Posterior cingulate gyrus (tissue), 11 donors: ENCODE results near the gene PDZRN3.

ENCODE experiments used
- DNase-seq, 10 donors: peaks; one replicate each; pipeline versions ENCODE4 v3.0.0 to v3.0.0-alpha.2; 2020 to 2021; ENCODE audit warnings: mixed read lengths in 3 of 10
- intact Hi-C: fragments of 100-400 bp; cut with DNase I; formaldehyde crosslinking; loops from one replicate; pipeline ENCODE4 v1.15.1; 2023

PDZRN3 gene

GRCh38 chr3:73561494-73561893 lies 63.2 kb downstream of the PDZRN3 start:
- peak in 8 of 10 donors; percentile 22 to 93 (median 70) for DNase-seq
- intact Hi-C loops = no loop called here

- no peak for DNase-seq
- intact Hi-C loops = no loop called here
Measured at GRCh38 chr3:73559749-73560148, 65.0 kb downstream of the PDZRN3 start.

GRCh38 chr3:73558727-73559075 lies 66.0 kb downstream of the PDZRN3 start:
- intact Hi-C loops = no loop called here
- DNase-seq = peak in 1 of 10 donors; percentile 11

- intact Hi-C loops = no loop called here
- no peak for DNase-seq
Measured at GRCh38 chr3:73557986-73558726, 66.6 kb downstream of the PDZRN3 start.

DNA sequence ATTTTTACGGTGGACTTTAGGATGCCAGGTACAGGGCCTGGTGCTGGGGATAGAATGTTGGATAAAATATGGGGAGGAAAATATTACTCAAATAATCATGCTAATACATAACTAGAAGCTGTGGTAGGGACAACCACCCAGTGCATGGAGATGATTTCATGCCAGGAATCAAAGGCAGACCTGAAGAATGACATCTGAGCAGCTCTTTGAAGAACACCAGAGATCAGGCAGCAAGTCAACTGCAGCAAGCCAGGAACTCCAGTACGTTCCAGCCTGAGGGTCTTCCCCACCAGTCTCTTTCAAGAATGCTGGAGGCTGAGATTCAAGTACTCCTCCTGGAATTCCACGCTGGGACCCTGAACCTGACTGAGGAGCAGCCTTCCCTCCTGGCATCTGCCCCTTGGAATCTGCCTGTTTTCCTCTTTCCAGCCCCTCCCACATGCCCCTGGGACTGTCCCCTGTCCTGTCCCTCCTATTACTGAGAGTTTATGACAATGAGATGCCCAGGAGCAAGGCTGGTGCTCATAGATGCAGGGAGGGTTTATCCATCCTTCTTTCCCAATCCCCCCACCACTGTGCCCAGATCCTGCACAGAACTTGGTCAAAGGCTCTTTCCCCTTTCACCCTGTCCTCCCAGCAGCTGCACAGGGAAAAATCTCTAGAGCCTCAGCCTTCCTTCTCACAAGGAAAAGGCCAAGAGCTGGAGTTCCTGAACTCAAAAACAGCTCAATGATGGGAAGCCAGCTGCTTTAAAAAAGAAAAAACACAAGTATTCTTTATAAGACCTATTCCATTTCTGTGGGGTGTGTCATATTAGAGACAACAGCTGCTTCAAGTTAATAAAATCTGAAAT lies 68.0 kb downstream of the PDZRN3 start:
- DNase-seq = no peak
- intact Hi-C loops = no loop called here

DNA sequence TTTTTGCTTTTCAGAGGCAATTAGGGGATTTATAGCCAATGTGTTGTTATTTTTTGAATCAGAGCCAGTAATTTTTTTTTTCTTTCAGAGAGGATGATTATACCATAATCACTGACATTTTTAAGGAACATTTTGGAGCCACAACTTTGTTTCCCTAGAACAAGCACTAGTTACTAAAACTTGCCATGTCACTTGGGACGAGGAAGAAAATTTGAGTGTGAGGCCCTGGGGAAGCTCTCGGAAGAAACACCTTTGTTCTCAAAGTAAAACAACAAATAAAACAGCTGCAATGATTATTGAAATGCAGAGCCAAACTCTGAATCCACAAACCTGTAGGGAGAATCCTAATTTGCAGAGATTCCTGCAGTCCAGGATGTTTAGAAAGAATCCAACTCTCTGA lies 69.7 kb downstream of the PDZRN3 start:
- no peak for DNase-seq
- intact Hi-C loops = no loop called here

DNA sequence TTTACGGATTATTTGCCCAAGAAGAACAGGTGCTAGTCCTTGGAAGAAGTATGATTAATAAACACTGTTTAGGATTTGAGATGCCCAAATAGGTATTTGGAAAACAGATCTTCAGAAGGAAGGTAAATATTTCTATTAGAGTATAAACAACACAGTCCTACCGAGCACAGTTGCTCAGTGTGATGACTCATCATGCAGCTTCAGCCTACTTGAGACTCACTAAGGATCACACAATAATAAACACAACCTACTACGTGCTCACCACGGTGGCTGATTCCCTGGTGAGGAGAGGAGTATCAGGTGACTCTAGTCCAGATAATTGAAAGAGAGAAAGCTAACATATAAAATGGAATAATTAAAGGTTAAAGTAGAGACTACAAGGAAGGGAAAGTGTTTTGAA lies 72.0 kb downstream of the PDZRN3 start:
- no peak for DNase-seq
- intact Hi-C loops = no loop called here

GRCh38 chr3:73550032-73550431 lies 74.7 kb downstream of the PDZRN3 start:
- DNase-seq = no peak
- intact Hi-C loops = no loop called here

- intact Hi-C loops = no loop called here
- no peak for DNase-seq
Measured at GRCh38 chr3:73549051-73549600, 75.6 kb downstream of the PDZRN3 start.

DNA sequence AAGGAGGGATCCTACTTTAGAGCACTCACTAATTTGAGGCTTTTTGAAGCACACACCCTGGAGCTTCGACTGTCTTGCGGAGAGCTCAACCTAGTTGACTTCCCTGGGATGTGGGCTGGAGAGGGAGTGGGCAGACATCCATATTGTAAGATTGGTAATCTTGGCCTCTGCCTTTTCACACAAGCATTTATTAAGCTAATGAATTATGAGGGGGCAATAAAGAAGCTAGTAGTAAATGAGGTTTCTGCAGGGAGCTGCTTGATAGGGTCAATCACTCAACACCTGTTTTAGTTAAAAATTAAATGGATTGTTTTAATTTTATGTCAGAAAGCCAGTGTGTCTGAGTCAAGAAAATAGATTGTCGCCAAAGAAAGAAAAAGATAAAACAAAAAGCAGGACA lies 76.3 kb downstream of the PDZRN3 start:
- intact Hi-C loops = no loop called here
- DNase-seq = no peak

- peak in 1 of 10 donors; percentile 83 for DNase-seq
- intact Hi-C loops = no loop called here
Measured at GRCh38 chr3:73547427-73548248, 77.1 kb downstream of the PDZRN3 start.

DNA sequence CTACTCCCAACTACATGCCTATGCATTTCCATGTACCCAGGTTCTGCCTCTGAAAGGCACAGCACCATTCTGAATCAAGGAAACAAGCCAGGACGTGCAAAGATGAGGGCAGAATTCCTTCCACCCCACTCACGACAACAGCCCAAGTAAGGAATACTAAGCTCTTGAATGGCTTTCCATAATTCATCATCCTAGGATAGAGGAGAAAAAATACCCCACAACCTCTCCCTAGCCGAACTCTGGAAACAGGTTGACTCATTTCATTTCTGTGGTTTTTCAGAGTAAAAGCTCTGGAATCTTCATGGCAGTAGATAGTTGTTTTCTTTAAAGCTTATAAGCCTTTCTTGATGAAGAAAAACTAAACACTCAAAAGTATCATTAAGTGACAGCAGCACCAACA lies 77.8 kb downstream of the PDZRN3 start:
- DNase-seq = no peak
- intact Hi-C loops = no loop called here

- intact Hi-C loops = no loop called here
- DNase-seq = no peak
Measured at GRCh38 chr3:73543412-73543811, 81.3 kb downstream of the PDZRN3 start.

GRCh38 chr3:73542136-73542535 lies 82.6 kb downstream of the PDZRN3 start:
- intact Hi-C loops = no loop called here
- no peak for DNase-seq

GRCh38 chr3:73540969-73541740 lies 83.6 kb downstream of the PDZRN3 start:
- intact Hi-C loops = no loop called here
- DNase-seq = no peak

DNA sequence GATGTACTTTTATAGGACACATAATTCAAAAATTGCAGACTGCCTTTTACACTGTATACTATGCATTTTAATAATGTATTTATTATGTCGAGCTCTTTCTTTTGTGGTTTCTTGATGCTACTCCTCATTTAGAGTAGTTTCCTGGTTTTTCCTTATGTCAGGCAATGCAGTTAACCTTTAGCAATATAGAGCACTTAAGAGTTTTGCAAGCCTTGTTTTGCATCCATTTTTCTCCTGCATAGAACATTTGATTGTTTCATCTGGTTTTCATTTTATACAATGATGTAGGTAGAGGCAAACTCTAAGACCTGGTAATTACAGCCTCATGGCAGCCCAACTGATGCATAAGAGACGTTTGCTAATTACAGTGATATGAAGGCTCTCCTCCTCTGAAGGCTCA lies 86.3 kb downstream of the PDZRN3 start:
- DNase-seq = no peak
- intact Hi-C loops = no loop called here

GRCh38 chr3:73536952-73537351 lies 87.8 kb downstream of the PDZRN3 start:
- intact Hi-C loops = no loop called here
- no peak for DNase-seq

DNA sequence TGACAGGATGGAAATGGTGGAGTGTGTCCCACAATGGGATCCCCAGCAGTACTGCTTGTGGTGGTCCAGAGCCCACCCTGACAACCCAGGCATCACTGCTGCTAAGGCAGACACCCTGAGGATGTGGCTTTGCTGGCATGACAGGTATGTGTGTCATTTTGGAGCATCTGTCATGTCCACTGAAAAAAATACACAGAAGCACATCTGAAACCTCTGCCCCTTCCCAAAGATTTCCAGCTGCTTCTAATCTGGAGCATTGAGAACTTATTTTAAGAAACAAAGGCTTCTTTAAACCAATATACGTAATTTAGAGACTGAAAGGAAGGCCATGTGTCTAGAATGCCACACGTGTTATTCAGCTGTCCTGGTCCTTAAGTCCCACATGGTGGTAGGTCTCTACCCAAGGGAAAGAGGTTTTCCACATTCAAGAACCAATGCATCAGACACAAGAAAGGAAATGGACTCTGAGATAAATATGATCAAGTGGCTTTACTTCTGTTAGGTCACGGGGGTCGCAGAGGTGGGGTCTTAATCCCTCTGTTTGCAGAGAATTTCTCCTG lies 88.3 kb downstream of the PDZRN3 start:
- intact Hi-C loops = no loop called here
- DNase-seq = no peak

- DNase-seq = no peak
- intact Hi-C loops = no loop called here
Measured at GRCh38 chr3:73535931-73536330, 88.8 kb downstream of the PDZRN3 start.

GRCh38 chr3:73535137-73535536 lies 89.6 kb downstream of the PDZRN3 start:
- intact Hi-C loops = no loop called here
- no peak for DNase-seq
